CD14-positive monocyte (primary cell): ENCODE data around the gene PTPRD. TPM values are rescaled to one million over a fixed set of nuclear protein-coding genes. Genes with fewer than 3 reads are reported as not detected.

Source experiments
- DNase-seq, 3 donors: peaks; one replicate each; pipeline ENCODE4 v3.0.0-alpha.2; 2011 to 2022
- H2AFZ ChIP-seq: 2 replicates; pipeline ENCODE4 v1.6.0; 2012; ENCODE audit warnings: mild to moderate bottlenecking, low read depth, low read length, inconsistent platforms; ENCODE audit not compliant: insufficient read depth, poor library complexity, severe bottlenecking
- H3K27ac ChIP-seq, 2 donors: 1 replicate in 1 of 2; 2 replicates in 1 of 2; pipeline ENCODE4 v1.5.1; 2012 to 2013; ENCODE audit warnings: low read length in 2 of 2, control low read depth in 1 of 2, inconsistent platforms in 1 of 2, low read depth in 1 of 2, mild to moderate bottlenecking in 1 of 2
- H3K27me3 ChIP-seq, 2 donors: one replicate each; pipeline versions ENCODE4 v1.6.0 to v1.6.1; 2011 to 2013; ENCODE audit warnings: low read length in 2 of 2; ENCODE audit not compliant: control insufficient read depth in 2 of 2, insufficient read depth in 2 of 2
- H3K36me3 ChIP-seq, 2 donors: replicated peaks in 1 of 2; 1 replicate in 1 of 2; 2 replicates in 1 of 2; pipeline versions ENCODE4 v1.5.1 to v1.6.1; 2012 to 2013; ENCODE audit warnings: low read length in 2 of 2, control low read depth in 1 of 2, inconsistent platforms in 1 of 2, mild to moderate bottlenecking in 1 of 2; ENCODE audit not compliant: insufficient read depth in 2 of 2, control insufficient read depth in 1 of 2
- H3K4me1 ChIP-seq, 2 donors: 1 replicate in 1 of 2; 2 replicates in 1 of 2; pipeline versions ENCODE4 v1.5.1 to v1.6.1; 2012 to 2013; ENCODE audit warnings: low read length in 2 of 2, control low read depth in 1 of 2, inconsistent platforms in 1 of 2, mild to moderate bottlenecking in 1 of 2, moderate library complexity in 1 of 2; ENCODE audit not compliant: insufficient read depth in 2 of 2, control insufficient read depth in 1 of 2
- H3K4me2 ChIP-seq: replicated peaks from 2 replicates; pipeline ENCODE3; 2012; ENCODE audit warnings: low read length, moderate library complexity, mild to moderate bottlenecking; ENCODE audit not compliant: poor library complexity, severe bottlenecking; ENCODE audit errors: extremely low read depth
- H3K4me3 ChIP-seq, 3 experiments: fragments of 200-600 bp in 1 of 3; sonication (generic) in 1 of 3; replicated peaks in 1 of 3; 1 replicate in 2 of 3; 2 replicates in 1 of 3; pipeline ENCODE4 v1.5.1; 2011 to 2013; ENCODE audit warnings: low read length in 3 of 3, mild to moderate bottlenecking in 3 of 3, control low read depth in 2 of 3, low read depth in 2 of 3, inconsistent platforms in 1 of 3, moderate library complexity in 1 of 3
- H3K79me2 ChIP-seq: 2 replicates; pipeline ENCODE4 v1.6.0; 2012; ENCODE audit warnings: mild to moderate bottlenecking, control low read depth, inconsistent platforms, low read length, moderate library complexity; ENCODE audit not compliant: insufficient read depth
- H3K9ac ChIP-seq: 2 replicates; pipeline ENCODE4 v1.6.0; 2017; ENCODE audit warnings: low read length, mild to moderate bottlenecking; ENCODE audit not compliant: insufficient read depth, poor library complexity, severe bottlenecking
- H3K9me3 ChIP-seq, 2 donors: replicated peaks in 1 of 2; 1 replicate in 1 of 2; 2 replicates in 1 of 2; pipeline versions ENCODE4 v1.5.1 to v1.6.1; 2012 to 2013; ENCODE audit warnings: low read length in 2 of 2, control low read depth in 1 of 2; ENCODE audit not compliant: control insufficient read depth in 1 of 2, insufficient read depth in 1 of 2
- H4K20me1 ChIP-seq: 2 replicates; pipeline ENCODE4 v1.6.0; 2012; ENCODE audit warnings: mild to moderate bottlenecking, low read length, control low read depth, moderate library complexity; ENCODE audit not compliant: insufficient read depth
- H3K27ac Mint-ChIP-seq, 7 donors: one replicate each; pipeline ENCODE4 v1.8.0; 2020; ENCODE audit warnings: mild to moderate bottlenecking in 7 of 7, mixed read lengths in 7 of 7, moderate library complexity in 6 of 7, inconsistent platforms in 2 of 7
- H3K27me3 Mint-ChIP-seq, 3 donors: one replicate each; pipeline ENCODE4 v1.8.0; 2021 to 2022; ENCODE audit warnings: low read depth in 3 of 3, mild to moderate bottlenecking in 3 of 3, mixed read lengths in 3 of 3, moderate library complexity in 3 of 3, inconsistent platforms in 1 of 3
- H3K36me3 Mint-ChIP-seq, 2 donors: one replicate each; pipeline ENCODE4 v1.8.0; 2020; ENCODE audit warnings: mixed read lengths in 2 of 2, inconsistent platforms in 1 of 2, mild to moderate bottlenecking in 1 of 2
- H3K4me1 Mint-ChIP-seq: one replicate; pipeline ENCODE4 v1.8.0; 2020; ENCODE audit warnings: mild to moderate bottlenecking, mixed read lengths
- H3K4me3 Mint-ChIP-seq, 2 donors: one replicate each; pipeline ENCODE4 v1.8.0; 2020; ENCODE audit warnings: mild to moderate bottlenecking in 2 of 2, mixed read lengths in 2 of 2, moderate library complexity in 1 of 2
- H3K9me3 Mint-ChIP-seq, 7 donors: one replicate each; pipeline ENCODE4 v1.8.0; 2020 to 2022; ENCODE audit warnings: mixed read lengths in 7 of 7, mild to moderate bottlenecking in 6 of 7, moderate library complexity in 6 of 7, inconsistent platforms in 2 of 7
- CTCF ChIP-seq: fragments of 200-600 bp; IDR thresholded peaks from one replicate; pipeline ENCODE4 v1.8.0; 2022; ENCODE audit warnings: antibody characterized with exemption, mild to moderate bottlenecking
- WGBS: methylation state at CpG from one replicate; pipeline ENCODE4 v1.1.5; 2013; ENCODE audit warnings: missing lambda C conversion rate; ENCODE audit not compliant: insufficient coverage; 5-methylcytosine and 5-hydroxymethylcytosine counted together
- intact Hi-C, 2 donors: fragments of 100-400 bp; cut with micrococcal nuclease; formaldehyde crosslinking; loops; one replicate each; pipeline versions ENCODE4 v1.15.0 to v1.15.1; 2023
- polyA plus RNA-seq, 3 donors: library from polyadenylated mRNA; depleted of rRNA in 1 of 3; unstranded in 2 of 3; stranded (reverse) in 1 of 3; fragments of 300-500 nt in 2 of 3; fragments of >200 nt in 1 of 3; fragmentation: Illumina TruSeq in 2 of 3; gene quantifications; 1 replicate in 2 of 3; 2 replicates in 1 of 3; pipeline ENCODE4 v1.2.3, GENCODE V29; 2012 to 2021

PTPRD gene
- polyA plus RNA-seq, 3 donors = not detected

GRCh38 chr9:9563817-9564216, 1049.0 kb downstream of the PTPRD start:
- H3K9me3 Mint-ChIP-seq = peaks cover 0 to 5% (median 2%) of the 10 kb centered on the region in 7 donors
- H3K9ac ChIP-seq = no peak overlapping the region
- H3K27ac ChIP-seq = no peak overlapping the region
- H4K20me1 ChIP-seq = no peaks in the 10 kb centered on the region
- H3K36me3 Mint-ChIP-seq = no peaks in the 10 kb centered on the region
- no peaks in the 10 kb centered on the region for H3K4me1 ChIP-seq
- TF ChIP-seq CTCF = no peak
- H3K4me3 Mint-ChIP-seq = no peak overlapping the region
- peaks cover 0 to 1% (median 0%) of the 10 kb centered on the region in 3 donors for H3K27me3 Mint-ChIP-seq
- no peak overlapping the region for H3K4me3 ChIP-seq
- H3K79me2 ChIP-seq = no peaks in the 10 kb centered on the region
- H3K4me1 Mint-ChIP-seq = no peaks in the 10 kb centered on the region
- H3K4me2 ChIP-seq = no peak overlapping the region
- H3K36me3 ChIP-seq = no peaks in the 10 kb centered on the region
- no peak overlapping the region for H3K27ac Mint-ChIP-seq
- H3K9me3 ChIP-seq = peaks cover 8 to 10% of the 10 kb centered on the region in 2 donors
- no peaks in the 10 kb centered on the region for H3K27me3 ChIP-seq
- no peak overlapping the region for H2AFZ ChIP-seq
- intact Hi-C loops = no loop called here
- no peak for DNase-seq

- no peaks in the 10 kb centered on the region for H3K4me1 Mint-ChIP-seq
- peaks cover 11 to 13% of the 10 kb centered on the region in 2 donors for H3K9me3 ChIP-seq
- H3K36me3 Mint-ChIP-seq = no peaks in the 10 kb centered on the region
- no peak overlapping the region for H3K4me3 ChIP-seq
- no peak overlapping the region for H3K9ac ChIP-seq
- no peak overlapping the region for H3K4me2 ChIP-seq
- DNase-seq = no peak
- intact Hi-C loops = no loop called here
- H3K27me3 Mint-ChIP-seq = peaks cover 0 to 1% (median 0%) of the 10 kb centered on the region in 3 donors
- 88% methylated on average over 7 of the region's 11 CpGs for WGBS
- no peaks in the 10 kb centered on the region for H3K27me3 ChIP-seq
- H2AFZ ChIP-seq = no peak overlapping the region
- no peak overlapping the region for H3K27ac ChIP-seq
- H3K9me3 Mint-ChIP-seq = peaks cover 0 to 7% (median 2%) of the 10 kb centered on the region in 7 donors
- no peak overlapping the region for H3K27ac Mint-ChIP-seq
- no peaks in the 10 kb centered on the region for H3K4me1 ChIP-seq
- H3K4me3 Mint-ChIP-seq = no peak overlapping the region
- no peaks in the 10 kb centered on the region for H4K20me1 ChIP-seq
- TF ChIP-seq CTCF = no peak
- no peaks in the 10 kb centered on the region for H3K79me2 ChIP-seq
- no peaks in the 10 kb centered on the region for H3K36me3 ChIP-seq
Measured at GRCh38 chr9:9560382-9561035, 1052.3 kb downstream of the PTPRD start.
